Right lung (tissue), 5 donors: ENCODE data around the gene EBLN2. TPM values are rescaled to one million over a fixed set of nuclear protein-coding genes. Genes with fewer than 3 reads are reported as not detected.
"Not testable (repeated sequence)": the region's sequence is repeated elsewhere in the genome, so short reads cannot be mapped to it uniquely, and the experiment has no call there.

Experiments
- DNase-seq, 2 donors: peaks; one replicate each; pipeline ENCODE4 v3.0.0-alpha.2; 2013
- polyA plus RNA-seq, 5 donors: library from polyadenylated mRNA; unstranded; fragments of 120-200 nt; gene quantifications; one replicate each; pipeline versions ENCODE4 v1.2.1 to v1.2.3, GENCODE V29; 2013; ENCODE audit warnings: inconsistent platforms in 1 of 5, low replicate concordance in 1 of 5; ENCODE audit not compliant: insufficient read length in 5 of 5, insufficient read depth in 1 of 5

Gene EBLN2
- polyA plus RNA-seq, 5 donors = 4.8 to 9.1 (median 8.6) TPM

DNA sequence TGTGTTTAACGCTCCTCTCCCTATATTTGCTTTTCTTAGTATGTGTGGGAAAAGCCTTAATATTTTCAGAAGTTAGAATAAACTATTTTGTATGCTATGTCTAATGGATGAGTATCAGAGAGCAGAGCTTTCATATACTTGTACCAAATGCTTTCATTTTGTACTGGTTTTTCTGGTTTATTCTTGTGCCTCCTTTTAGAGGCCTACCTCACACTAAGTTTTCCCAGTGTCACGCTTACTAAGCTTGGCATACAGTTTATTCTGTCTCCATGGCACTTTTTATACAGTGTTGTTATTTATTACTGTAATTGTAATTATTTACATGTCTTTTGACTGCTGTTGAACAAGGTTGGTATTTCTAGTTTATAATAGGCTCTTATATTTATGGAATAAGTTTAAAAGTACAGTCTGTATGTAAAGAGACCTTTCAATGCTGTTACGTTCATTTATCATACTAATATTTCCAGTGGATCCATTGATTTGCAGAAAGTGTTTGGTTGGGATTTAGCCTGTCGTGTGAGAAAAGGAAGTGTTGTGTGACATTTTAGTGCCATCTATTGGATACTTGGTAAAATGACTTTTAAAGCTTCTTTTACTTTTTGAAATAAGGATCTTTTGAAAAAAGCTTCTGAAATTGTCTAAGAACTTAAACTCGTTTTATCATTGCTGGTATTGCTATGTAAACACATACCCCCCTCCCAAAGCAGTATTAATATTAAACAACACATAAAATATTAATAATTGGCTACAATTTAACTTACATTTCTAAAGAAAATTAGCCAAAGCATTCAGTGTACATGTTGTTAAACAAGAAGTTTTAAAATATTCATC, 5.2 kb upstream of the EBLN2 start:
- DNase-seq = peak; percentile 17 to 48

DNA sequence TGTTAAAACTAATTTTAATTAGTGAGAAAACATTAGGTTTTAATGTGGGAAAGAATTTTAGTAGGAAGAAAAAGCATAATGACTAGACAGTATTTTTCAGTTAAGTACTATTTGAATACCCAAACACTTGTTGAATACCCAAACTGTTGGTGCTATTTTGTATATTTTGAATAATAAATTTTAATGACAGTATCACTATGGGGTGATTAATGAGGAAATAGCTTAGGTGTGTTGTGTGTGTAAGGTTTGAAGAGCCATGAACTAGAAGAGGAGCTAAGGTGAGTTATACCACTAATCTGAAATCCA, 4.7 kb upstream of the EBLN2 start:
- no peak for DNase-seq

DNA sequence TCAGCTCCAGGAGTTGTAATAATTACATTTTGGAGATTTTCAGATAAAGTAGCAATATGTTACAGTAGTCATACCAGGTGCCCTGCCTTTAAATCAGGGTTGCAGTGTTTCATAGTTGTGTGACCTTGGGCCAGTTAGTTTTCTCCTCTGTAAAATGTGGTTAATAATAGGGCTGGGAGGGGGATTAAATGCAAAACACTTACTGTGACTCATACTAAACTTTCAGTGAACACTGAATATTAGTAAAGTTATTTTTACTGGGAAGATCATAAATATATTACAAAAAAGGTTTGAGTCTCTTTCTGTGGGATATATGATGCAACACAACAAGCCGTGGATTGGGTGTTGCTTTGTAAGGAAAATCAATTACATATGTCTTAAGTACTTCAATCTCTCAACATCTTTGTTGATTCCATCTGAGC, 1.1 kb upstream of the EBLN2 start:
- no peak for DNase-seq

DNA sequence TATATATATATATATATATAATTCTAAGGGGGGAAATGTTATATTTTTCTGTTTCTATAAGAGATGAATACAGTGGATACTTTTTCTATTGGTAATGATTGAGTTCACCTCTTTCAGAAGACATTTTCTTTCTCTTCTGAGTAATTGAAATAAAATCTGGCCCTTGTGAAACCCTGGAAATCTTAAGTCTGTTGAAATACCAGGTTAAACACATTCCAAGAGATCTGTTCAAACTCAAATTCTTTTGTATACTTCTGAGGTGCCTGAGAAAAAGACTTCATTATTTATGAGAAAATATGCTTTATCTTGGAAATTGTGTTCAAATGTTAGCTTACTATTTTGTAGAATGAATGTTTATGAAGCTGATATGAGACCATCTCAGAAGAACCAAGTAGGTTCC, 4.8 kb downstream of the EBLN2 start:
- not testable (repeated sequence) for DNase-seq

DNA sequence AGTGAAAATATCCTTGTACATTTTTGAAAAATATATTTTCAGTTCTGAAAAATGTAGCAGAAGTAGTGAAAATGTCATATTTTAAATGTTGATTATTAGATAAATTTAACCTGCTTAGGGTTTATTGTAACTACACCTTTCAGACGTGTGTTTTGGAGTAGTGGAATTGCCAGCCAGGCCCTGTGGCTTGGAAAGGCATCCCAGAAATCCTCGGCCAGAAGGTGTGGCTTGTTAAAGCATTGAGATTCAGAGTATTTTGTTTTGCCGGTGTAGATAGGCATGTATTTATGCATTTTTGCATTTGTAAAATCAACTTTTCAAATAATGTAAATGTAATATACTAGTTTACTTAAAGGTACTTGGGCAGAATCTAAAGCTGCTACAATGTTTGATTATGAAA, 7.0 kb downstream of the EBLN2 start:
- DNase-seq = no peak

DNA sequence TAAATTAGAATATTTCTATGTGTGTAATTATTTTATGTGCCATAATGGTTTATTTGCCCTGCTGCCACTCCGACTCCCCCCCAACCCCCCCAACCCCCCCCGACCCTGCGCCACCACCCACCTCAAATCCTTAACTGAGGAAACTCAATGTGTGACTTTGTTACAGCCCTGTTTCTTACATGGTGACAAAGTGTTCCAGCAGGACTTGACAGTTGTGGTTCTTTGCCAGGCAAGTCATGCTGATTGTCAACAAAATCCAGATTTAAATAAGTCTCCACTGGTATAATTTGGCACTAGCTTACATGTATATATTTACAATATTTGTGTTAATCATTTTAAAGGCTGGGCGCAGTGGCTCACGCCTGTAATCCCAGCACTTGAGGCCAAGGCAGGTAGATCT, 7.7 kb downstream of the EBLN2 start:
- DNase-seq = no peak

DNA sequence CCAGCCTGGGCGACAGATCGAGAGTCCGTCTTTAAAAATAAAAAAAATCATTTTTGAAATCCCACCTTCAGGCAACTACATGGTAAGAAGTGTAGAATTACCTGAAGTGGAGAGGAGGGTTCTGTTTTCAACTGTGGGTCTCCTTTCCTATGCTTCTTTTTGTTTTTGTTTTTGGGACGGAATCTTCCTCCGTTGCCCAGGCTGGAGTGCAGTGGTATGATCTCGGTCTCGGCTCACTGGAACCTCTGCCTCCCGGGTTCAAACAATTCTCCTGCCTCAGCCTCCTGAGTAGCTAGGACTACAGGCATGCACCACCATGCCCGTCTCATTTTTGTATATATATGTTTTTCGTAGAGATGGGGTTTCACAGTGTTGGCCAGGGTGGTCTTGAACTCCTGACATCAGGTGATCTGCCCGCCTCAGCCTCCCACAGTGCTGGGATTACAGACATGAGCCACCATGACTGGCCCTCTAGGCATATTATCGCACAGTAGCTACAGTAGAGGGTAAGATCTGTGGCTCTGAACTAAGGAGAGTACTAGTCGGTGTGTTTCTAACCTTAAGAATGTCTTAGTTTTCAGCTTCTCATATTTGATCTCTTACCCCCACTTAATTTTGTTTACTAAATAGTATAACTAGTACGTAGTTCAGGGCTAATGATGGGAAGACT, 8.5 kb downstream of the EBLN2 start:
- DNase-seq = no peak

DNA sequence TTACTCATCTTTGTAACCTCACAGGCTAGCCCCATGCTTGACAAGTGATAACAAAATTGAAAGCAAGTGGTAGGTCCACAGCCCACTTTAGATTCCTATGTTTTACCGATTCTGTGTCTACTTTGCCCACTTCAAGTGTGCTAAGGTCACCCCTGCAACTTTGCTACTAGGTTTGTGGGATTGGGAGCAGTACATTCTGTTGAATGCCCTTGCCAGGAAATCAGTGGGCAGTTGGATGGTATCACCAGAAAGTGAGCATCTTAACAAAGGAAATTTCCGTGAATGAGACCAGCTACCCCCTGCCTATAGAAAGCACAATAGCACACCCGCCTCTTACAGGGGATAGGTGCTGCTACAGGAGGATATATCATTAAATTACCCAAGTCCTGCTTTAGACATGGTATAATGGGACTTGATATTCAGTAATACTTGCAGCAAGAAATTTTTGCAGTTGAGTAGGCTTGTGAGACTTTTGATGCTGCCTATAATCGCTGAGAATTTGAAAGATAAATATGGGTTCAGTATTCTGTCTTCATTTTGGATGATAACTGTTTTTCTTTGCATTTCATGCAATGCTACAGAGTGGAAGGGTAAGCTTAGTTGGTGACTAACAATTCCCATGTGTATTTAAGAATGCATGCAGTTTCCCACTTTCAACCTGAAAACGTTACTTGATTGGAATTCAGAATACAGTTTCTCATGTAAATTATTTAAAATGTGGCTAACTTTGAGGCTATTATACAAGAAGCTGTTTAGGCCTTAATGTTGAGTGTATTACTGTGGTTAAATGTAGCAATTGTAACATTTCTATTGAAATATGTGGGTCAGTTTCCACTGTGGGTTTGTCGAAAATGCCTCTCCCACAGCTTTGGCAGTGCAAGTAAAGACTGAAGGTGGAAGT, 9.5 kb downstream of the EBLN2 start:
- no peak for DNase-seq

DNA sequence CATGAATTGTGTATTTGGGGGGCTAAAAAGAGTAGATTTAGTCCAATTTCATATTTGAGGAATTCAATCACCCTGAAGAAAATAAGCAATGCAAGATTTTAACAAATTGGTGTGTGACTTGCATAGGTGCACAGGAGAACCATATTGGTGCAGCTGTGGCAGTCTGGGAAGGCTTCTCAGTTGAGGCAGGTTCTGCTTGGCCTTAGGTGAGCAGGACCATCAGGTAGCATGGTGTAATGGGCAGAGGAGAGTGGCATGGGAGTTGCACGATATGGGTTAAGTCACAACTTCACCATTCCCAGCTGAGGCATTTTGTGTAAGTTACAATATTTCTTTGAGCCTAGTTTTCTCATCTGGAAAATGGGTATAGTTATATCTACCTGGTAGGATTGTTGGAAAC, 10.5 kb downstream of the EBLN2 start:
- DNase-seq = no peak

DNA sequence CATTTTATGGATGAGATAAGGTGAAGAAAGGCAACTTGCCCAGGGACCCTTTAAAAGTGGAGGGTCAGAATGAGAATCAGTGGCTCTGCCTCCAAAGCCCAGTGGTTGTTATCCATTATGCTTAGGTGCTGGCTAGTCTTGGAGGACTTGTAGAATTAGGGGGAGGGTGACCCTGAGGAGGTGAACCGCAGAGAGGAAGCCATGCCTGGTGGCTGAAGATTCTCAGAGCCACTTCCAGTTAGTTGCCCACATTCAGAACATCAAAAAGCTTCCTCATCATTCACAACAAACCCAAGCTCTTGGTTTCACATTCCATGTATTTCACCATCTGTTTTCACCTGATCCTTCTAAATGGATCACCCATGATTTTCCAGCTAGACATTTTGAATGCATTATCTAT, 11.2 kb downstream of the EBLN2 start:
- DNase-seq = no peak

DNA sequence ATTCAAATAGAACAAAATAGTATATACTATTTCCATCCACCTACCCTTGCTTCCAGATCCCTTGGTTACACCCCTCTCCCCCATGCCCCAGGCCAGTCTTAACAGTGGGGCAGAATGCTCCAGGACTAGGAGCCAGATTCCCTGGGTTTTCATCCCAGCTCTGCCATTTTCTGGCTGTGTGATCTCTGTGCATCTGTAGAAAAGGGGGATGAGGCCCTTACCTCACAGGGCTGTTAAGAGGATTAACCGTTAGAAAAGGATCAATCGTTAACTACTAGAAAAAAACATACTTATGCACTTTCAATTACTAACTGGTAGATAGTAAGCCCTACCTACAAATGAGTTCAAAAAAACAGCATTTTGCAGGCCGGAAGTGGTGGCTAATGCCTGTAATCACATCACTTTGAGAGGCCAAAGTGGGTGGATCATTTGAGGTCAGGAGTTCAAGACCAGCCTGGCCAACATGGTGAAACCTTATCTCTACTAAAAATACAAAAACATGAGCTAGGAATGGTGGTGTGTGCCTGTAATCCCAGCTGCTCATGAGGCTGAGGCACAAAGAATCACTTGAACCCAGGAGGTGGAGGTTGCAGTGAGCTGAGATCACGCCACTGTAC, 11.7 kb downstream of the EBLN2 start:
- DNase-seq = no peak

DNA sequence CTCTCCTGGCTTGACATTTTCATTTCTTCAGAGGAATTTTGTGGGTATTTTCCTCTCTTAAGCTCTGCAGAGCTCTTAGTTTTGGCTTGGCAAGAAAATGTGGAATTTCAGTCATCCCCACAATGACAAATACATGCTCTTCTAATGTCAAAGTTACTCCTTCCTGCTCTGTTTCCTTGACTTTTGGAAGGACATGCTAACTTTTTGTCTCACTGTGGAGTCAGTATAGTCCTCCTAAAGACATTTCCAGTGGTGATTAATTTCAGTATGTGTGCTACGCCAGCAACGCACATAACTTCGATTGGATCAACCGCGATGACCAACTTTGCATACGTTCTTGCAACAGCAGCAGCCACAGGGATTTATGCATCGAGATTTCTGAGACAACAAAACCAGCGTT, 13.3 kb downstream of the EBLN2 start:
- DNase-seq = no peak

DNA sequence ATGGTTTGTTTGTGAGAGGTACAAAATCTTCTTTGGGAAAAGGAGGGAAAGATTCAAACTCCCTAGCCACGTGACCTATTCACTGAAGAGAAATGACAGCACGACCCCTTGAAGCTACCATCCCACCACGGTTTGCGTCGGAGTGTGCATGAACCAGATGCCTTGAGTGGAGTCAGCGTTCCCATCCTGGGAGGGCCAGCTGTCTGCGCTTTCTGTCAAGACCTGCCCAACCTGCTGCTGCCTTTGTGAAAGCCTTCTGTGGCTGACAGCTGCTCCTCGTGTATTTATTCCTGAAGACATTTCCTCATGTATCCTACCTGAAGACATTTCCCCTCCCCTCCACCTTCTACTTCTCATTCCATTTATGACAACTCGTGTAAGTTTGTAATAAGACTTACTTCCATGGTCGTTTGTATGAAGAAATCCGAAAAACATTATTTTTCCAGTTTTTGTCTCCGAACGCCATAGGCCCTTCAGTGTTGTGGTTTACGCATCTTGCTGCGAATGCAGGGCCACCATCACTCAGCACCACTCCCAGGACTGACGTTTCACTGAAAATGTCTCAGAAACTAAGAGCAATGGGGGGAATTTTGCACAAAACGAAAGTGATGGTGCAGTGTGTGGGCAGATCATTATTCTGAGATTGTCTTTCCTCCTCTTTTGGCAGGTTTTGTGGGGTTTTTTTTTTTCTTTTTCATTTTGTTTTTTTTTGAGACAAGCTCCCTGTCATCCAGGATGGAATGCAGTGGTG, 18.9 kb downstream of the EBLN2 start:
- DNase-seq = no peak

DNA sequence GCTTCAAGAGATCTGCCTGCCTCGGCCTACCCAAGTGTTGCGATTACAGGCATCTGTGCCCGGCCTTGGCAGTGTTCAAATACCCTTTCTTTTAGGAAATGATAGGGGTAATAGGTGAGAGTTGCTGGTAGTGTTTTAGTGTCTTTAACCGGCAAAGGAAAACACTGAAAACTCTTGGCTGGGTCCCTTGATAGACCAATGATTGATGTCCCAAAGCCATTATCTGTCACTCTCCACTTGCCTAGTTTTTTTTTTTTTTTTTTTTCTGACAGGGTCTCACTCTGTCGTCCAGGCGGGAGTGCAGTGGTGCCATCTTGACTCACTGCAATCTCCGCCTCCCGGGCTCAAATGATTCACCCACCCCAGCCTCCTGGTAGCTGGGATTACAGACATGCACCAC, 19.7 kb downstream of the EBLN2 start:
- no peak for DNase-seq

DNA sequence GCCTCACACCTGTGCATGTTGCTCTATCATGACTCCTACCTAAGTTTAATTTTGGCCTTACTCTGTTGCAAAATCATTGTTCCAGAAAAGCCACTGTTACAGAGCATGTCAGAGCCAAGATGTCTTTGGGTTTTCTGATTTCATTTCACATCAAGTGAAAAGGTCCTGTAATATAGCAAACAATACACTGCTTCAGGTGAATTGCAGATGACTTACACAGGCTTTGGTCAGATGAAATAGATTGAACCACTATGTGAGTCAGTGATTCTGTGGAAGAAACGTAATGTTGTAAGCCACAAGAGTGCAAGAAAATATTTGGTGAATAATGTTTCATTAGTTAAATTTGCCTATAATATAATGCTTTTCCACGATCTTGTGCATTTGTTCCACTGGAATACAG, 22.7 kb downstream of the EBLN2 start:
- DNase-seq = no peak

DNA sequence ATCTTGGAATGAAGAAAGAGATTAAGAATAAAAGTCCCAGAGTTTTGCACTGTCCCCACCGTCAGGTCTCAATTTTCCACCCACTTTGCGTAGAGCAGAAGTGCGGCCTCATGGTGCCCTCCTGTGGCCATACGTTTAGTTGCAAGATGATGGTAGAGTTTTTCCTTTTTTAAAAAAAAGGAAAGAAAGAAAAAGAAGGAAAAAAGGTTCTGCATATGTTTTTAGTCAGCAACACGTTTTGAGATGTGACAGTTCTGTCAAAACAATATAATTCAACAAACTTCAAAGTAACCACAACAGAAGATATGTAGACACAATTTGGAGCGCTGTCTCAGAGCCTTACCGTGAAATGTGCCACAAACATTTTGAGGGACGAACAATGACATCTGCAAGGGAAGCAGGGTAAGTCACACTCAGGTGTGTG, 24.6 kb downstream of the EBLN2 start:
- DNase-seq = peak; percentile 62 to 76

DNA sequence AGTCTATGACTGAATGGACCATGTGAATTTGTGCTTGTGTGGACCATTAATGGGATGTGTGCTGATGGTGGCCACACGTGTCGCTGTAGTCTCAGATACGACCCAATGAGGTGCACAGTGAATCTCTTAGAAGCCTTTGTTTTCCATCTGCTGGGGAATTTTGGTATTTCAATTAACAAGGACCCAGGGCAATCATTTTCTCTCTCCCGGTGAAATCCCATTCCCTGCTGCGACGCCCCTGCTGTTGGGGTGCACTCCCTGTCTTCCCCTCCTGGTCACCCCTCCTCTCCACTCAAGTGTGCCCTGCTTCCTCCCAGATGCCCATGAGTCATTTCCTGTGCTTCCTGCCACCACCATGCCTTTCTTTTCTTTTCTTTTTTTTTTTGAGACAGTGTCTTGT, 32.7 kb downstream of the EBLN2 start:
- DNase-seq = no peak

DNA sequence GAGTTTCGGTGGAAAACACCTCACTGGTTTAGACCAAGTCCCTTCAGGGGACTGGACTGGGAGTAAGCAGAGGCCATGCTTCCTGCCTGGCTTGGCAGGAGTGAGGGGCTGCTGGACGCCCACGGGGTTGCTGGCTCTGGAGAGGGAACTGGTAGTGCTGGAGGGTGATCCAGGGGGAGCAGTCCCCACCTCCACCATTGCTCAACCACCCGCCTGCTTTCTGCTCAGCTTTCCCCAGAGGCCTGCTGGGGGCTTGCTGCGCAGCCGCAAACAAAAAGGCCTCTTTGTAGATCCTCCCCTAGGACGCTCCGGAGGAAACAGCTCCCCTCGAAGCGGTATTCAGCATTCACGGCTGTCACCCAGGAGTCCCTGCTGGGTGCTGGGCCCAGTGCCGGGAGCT, 33.5 kb downstream of the EBLN2 start:
- peak in 1 of 2 donors; percentile 9 for DNase-seq

DNA sequence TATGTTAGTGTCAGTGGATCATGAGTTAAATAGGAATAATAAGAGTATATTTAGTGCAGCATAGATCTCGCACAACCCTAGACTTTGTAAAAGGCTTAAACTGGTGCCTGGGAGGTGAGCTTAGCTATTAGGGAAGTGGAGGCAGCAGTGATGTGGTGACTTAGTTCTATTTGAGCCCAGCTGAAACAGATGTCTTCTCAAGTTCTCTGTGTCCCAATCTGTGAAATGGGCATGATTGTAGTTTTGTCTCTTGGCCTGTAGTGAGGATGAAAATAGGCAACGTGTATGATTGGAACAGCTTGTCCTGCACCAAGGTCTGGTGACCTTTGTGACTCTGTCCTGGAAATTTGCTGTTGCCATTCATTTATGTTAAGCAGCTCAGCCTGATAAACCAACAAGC, 34.7 kb downstream of the EBLN2 start:
- DNase-seq = no peak

DNA sequence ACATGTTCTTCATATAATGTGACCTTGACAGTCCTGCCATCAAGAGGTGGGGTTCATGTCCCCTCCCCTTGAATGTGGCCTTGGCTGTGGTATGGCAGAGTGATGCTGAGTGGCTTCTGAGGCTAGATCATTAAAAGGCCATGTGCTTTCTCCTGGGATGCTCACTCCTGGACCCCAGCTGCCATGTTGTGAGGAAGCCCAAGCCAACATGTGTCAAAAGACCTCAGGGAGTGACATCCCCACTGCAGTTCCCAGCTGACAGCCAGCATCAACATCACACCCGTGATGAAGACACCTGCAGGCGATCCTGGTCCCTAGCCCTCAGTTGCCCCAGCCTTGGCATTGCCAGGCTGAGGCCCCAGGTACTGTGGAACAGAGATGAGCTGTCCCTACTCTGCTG, 36.6 kb downstream of the EBLN2 start:
- DNase-seq = no peak

DNA sequence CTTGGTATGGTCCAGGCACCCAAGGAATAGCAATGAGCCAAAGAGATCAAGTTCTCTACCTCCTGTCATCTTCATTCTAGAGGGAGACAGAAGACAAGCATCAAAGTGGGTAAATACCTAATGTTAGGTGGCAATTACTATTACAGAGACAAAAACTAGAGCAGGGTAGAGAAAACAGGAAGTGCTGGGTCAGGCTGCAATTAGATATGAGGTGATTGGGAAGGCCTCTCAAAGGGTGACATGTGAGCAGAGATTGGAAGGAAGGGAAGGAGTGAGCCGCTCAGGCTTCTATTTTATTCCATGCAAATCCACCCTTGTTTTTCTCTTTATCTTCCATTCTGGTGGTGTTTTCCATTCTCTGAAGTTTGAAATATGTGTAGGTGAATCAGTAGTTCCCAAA, 37.4 kb downstream of the EBLN2 start:
- no peak for DNase-seq
